ENCODE measurements around the gene TRHDE.

GRCh38 chr12:72226510-72226909, 45.7 kb upstream of the TRHDE start:
- TF ChIP-seq POLR2A (IDR thresholded peaks at IDR 0.05; ENCODE audit: low read depth, low read length) = no peak
- no peak for TF ChIP-seq POLR2AphosphoS5 (IDR thresholded peaks at IDR 0.05; ENCODE audit: low read depth, low read length)
- no peak for TF ChIP-seq TAF1 (IDR thresholded peaks at IDR 0.05; ENCODE audit: low read depth, low read length)
- no peak for TF ChIP-seq SPI1 (IDR thresholded peaks at IDR 0.05; ENCODE audit: low read depth, low read length)
- TF ChIP-seq POU2F2 (IDR thresholded peaks at IDR 0.05; ENCODE audit: low read depth, low read length) = no peak
- no peak for TF ChIP-seq PAX5 (IDR thresholded peaks at IDR 0.05; ENCODE audit: insufficient read depth, low read length, severe bottlenecking)
